GM23248 (cell line): Measurements from ENCODE around the gene TXNRD1.

Experiments
- EZH2 ChIP-seq: fragments of 200-600 bp; sonication (generic); IDR thresholded peaks from 2 replicates; pipeline ENCODE4 v1.6.1; 2018; ENCODE audit warnings: antibody characterized with exemption, mild to moderate bottlenecking; ENCODE audit not compliant: insufficient read depth, poor library complexity, severe bottlenecking
- EZH2phosphoT487 ChIP-seq: fragments of 200-600 bp; sonication (generic); IDR thresholded peaks from 2 replicates; pipeline ENCODE4 v1.6.1; 2018; ENCODE audit warnings: antibody characterized with exemption, moderate library complexity, mild to moderate bottlenecking, low read depth; ENCODE audit not compliant: insufficient read depth

GRCh38 chr12:104204690-104205480 lies 10.7 kb upstream of the TXNRD1 start:
- TF ChIP-seq EZH2phosphoT487 (no peak), EZH2 (no peak)
